Measurements from ENCODE around the gene MAPK7.
"Not testable (repeated sequence)": the region's sequence is repeated elsewhere in the genome, so short reads cannot be mapped to it uniquely, and the experiment has no call there.

The MAPK7 gene

DNA sequence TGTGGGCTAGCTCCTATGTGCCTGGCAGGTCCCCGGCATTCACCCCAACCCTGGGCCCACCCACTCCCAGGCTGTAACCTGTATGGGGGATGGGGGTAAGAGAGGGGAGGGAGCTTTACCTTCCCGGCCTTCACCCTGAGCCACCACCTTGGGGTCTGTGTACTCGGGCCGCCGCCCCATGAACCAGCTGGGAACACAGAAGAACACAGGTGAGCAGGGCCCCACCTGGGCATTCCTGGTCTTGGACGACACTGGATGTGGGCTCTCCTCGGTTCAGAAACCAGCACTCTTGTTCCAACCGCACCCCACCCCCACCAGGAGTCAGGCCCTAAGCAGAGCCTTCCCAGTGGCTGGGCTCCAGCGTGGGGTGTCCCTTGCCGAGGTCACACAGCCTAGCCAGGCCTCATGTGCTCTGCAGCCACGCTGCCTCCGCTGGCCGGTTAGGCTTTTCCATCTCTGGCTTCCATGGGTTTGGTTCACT, 34.6 kb upstream of the MAPK7 start:
- DNase-seq = no peak

DNA sequence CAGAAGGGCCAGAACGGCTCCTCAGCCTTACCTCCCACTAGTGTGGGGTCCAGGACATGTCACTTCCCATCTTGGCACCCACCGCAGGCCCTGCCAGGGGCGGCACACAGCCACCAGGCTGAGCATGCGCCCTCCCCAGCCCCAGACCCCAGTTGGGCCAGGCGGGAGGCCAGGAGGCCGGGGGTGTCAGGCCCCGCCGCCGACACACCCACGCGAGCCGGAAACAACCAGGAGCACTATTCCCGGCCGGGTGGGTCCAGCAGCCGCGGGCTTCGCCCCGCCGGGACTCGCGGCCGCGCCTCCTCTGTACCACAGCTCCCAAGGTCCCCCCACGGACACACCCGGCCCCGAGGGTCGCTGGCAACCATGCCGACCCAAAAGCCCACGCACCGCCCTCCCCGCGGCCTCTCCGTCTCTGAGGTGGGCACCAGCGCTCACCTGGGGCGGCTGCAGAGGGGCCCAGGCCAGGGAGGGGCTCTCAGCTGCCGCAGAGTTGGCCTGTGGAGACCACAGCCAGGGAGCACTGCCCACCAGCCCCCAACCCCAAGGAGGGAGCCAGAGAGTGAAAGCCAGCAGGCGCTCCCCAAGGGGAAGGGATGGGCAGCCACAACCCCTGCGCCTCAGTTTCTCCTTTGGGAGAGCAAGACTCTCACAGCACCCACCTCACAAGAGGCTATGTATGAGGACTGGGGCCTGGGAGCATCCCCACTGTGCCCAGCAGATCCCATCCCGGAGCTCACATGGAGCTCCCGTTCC, 33.8 kb upstream of the MAPK7 start:
- no peak for DNase-seq

DNA sequence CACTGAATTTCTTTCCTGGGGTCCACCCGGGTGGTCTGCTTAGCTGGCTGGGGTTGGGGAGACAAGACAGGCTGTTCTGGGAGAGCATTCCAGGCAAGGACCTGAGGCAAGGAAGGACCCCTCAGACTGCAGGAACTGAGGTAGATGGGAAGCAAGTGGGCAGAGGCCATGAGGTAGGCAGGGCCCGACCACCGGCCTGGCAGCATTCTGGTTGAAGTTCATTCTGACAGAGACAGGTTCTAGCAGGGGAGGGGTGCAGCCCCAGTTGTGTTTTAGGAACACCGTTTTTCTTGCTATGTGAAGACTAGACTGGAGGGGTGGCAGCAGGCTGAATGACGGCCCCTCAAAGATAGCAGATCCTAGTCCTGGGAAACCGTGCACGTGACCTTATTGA, 33.2 kb upstream of the MAPK7 start:
- no peak for DNase-seq

- DNase-seq = no peak
These were observed 32.6 kb upstream of the MAPK7 start for GRCh38 chr17:19345486-19346350.

DNA sequence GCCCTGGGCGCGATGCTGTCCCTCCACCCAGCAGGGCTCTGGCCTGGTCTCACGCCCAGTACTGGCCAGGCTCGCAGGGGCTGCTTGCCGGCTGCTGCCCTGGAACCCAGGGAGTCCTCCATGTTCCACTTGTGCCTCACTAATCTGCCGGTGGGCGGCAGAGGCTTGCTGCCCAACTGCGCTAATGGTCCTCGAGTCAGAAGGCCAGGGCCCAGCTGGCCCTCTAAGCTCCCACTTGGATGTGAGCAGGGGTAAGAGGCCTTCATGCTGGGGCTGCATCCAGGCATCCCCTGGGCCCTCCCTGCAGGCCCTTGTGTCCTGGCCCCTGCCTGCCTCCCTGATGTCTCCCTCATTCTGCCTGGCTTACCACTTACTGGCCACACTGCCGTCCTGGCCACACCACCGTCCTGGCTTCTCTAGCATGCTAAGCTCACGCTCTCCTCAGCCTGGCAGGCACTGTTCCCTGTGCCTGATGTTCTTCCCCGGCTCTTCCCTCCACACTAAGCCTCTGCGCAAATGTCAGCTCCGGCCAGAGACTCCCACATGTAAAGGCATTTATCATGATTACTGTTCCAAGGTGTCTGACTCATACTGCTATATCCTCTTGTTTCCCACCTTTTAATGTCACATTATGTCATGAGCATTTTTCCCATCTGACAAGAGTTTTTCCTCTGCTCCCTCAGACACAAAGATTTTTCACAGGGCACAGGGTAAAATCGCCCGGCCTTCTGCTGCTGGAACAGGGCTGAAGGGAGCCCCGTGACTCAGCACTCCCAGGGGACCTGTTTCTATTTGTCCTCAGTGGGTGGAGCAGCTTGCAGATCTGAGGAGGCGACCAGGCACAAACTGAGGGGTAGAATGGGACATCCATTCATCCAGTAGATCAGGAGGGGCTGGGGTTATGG, 31.7 kb upstream of the MAPK7 start:
- peak; percentile 38 for DNase-seq

DNA sequence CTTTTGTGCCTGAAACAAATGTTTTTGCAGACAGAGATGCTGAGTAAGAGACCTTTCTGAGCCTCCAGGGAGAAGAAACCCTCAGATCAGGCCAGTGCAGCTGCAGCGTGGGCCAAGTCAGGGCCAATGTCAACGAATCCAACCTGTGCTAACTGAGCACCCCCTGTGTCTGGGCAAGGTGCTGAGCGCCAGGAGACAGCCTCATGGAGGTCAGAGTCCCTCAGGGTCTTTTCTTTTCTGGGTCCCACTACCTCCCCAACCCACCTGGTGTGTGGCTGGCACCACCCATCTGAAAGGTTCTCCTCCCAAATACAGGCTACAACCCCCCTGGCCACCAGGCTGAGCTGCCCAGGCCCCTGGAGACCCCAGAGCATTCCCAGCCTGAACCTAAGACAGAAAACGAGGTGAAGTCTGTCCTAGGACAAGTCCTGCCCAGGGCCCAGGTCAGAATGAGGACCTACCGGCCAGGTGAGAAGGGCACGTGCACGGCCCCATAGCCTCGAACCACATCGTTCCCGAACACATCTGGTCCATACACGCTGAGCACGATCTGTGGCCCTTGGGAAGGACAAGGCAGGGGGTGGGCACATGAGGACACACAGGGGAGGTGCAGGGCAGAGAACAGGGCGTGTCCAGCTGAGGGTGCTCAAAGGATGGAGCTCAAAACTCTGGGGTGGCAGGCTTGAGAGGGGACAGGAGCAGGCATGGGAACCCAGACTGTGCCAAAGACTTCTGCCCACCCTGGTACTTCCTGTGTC, 30.8 kb upstream of the MAPK7 start:
- no peak for DNase-seq

- no peak for DNase-seq
These were observed 30.1 kb upstream of the MAPK7 start for GRCh38 chr17:19348081-19348650.

DNA sequence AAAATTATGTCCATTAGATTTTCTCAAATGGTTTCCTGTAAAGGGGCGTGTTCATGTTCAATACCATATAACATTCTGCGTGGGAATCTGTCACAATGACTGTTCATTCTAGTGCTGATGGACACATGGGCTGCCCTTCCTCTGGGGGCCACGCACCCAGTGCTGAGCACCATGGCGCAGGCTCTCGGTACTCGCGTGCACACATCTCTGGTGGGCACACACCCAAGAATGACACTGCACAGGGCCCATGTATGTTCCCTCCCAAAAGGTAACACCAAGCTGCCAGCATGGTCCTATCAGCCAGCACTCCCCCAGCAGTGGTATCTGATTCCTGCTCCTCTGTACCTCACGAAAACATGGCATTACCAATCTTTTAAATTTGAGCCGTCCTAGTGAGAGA, 29.5 kb upstream of the MAPK7 start:
- no peak for DNase-seq

GRCh38 chr17:19353401-19353800, 24.9 kb upstream of the MAPK7 start:
- DNase-seq = not testable (repeated sequence)

- no peak for DNase-seq
These were observed 23.6 kb upstream of the MAPK7 start for GRCh38 chr17:19354748-19355147.

GRCh38 chr17:19357351-19357750, 20.9 kb upstream of the MAPK7 start:
- DNase-seq = no peak

DNA sequence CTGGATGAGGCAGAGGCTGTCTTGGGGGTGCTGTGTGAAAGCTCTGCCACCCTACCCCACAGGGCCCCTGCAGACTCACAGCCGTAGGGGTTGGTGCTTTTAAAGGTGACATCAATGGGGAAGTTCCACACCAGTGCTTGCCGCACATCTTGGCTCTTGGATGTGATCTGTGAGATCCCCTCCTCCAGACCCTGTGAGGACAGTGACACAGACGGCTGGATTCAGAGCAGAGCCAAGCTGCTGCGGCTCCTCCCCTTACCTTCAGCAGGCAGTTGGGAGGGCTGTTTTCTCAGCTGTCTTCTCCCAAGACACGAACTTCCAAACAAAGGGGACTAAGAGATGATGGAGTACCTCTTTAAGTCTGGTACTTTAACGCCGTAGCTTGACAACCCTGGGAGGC, 20.5 kb upstream of the MAPK7 start:
- no peak for DNase-seq

DNA sequence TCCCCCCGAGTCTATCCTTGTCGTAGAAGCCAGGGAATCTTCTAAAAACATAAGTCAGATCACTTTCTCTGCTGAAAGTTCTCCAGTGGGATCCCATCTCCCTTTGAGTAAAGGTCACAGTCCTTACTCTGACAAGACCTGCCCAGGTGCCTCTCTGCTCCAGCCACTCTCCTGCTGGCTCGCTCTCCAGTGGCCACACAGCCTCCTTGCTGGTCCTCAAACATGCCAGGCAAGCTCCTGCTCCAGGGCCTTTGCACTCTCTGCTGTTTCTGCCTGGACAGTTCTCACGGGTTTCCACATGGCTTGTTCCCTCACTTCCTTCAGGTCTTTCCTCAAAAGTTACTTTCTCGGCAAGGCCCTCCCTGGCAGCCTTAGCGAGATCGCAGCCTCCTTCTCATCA, 19.1 kb upstream of the MAPK7 start:
- no peak for DNase-seq

DNA sequence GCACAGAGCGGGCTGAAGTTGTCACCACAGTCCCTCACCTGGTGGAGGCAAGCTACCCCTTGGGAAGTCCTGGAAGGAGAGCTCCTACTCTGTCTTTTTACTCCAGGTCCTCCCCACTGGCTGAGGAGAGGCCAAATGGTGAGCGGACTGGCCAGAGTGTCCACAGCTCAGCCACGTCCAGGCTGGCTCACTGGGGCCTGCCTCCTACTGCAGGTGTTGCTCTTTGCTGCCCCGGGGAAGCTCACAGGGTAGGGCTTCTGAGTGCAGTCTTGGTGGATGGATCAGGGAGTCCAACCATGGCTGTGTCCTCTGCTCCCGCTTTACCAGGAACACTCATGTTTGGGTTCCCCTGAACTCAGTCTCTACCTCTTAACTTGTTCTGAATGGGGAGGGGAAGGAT, 18.4 kb upstream of the MAPK7 start:
- DNase-seq = no peak

DNA sequence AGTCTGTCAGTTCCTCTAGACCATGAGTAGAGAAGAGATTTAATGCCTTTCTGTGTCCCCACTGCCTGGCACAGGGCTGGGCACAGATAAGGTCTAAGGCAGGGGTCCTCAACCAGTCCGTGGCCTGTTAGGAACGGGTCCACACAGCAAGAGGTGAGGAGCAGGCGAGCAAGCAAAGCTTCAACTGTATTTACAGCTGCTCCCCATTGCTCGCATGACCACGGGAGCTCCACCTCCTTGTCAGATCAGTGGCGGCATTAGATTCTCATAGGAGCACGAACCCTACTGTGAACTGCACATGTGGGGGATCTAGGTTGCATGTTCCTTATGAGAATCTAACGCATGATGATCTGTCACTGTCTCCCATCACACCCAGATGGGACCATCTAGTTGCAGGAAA, 17.5 kb upstream of the MAPK7 start:
- no peak for DNase-seq

- DNase-seq = no peak
These were observed 17.0 kb upstream of the MAPK7 start for GRCh38 chr17:19361326-19361725.

- DNase-seq = no peak
These were observed 16.4 kb upstream of the MAPK7 start for GRCh38 chr17:19361944-19362276.

- DNase-seq = peak; percentile 93
These were observed 15.8 kb upstream of the MAPK7 start, which contains the start of gene B9D1 for GRCh38 chr17:19362277-19363113. Gene B9D1 (minus strand): TSS chr17:19362723. CDS start chr17:19362569, 154 bp downstream.

GRCh38 chr17:19363114-19363438, 15.2 kb upstream of the MAPK7 start:
- DNase-seq = no peak

DNA sequence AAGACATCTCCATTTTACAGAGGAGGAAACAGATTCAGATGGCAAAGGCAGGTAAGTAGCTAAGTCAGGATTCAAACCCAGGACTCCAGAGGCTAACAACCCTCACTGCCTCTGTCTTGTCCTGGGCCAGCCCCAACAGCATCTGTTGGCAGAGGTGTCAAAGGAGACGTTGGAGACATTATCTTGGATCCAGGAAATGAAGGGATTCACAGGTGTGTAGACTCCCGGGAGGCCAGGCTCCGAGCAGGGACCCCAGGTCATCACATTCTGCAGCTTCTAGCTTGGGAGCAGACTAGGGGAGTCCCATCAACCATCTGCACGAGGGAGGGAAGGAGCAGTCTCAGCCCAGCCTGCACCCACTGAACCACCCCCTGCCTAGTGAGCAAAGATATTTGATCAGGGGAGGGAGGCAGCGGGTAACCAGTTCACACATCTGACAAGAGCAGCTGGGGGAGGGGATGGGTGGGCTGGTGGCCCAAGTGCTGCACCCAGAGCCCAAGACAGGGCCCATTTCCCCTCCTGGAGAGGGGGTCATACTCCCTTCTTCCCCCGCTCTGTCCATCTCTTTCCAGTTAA, 14.8 kb upstream of the MAPK7 start:
- DNase-seq = no peak

Data from hematopoietic multipotent progenitor cell treated with erythropoietin and hydrocortisone succinate and interleukin-3 and kit ligand, for 4 days (in vitro differentiated cells).